ENCODE results near the gene THEM5.

Gene THEM5

DNA sequence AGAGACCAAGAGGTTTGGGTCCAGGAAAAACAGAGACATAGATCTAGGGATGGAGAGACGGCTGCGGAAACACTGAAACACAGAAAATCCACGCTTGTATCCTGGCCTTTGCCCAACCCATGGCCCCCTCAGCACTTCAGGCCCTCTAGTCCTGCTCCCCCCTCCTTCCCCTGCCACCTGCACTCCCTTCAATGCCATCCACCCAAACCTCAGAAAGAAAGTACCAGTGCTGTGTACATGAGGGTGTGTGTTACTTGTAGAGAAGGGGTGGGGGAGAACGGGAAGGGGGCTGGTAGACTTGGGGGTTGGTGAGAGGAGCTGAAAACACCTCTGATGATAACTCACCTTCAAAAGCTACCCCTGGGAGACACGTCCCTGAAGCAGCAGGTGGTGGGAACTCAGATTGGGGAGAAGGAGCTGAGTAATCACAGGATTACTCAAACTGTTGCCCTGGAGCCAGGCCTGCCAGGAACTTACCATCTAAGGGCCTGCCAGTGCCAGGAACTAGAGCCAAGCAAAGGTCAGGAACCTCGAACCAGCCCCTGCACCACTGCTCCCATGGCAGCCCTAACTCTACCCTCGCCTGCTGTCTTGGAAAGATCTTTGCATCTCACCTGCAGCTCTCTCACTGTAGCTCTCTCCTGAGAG is 33.4 kb downstream of the THEM5 start:
- TF ChIP-seq, protein P1, sequence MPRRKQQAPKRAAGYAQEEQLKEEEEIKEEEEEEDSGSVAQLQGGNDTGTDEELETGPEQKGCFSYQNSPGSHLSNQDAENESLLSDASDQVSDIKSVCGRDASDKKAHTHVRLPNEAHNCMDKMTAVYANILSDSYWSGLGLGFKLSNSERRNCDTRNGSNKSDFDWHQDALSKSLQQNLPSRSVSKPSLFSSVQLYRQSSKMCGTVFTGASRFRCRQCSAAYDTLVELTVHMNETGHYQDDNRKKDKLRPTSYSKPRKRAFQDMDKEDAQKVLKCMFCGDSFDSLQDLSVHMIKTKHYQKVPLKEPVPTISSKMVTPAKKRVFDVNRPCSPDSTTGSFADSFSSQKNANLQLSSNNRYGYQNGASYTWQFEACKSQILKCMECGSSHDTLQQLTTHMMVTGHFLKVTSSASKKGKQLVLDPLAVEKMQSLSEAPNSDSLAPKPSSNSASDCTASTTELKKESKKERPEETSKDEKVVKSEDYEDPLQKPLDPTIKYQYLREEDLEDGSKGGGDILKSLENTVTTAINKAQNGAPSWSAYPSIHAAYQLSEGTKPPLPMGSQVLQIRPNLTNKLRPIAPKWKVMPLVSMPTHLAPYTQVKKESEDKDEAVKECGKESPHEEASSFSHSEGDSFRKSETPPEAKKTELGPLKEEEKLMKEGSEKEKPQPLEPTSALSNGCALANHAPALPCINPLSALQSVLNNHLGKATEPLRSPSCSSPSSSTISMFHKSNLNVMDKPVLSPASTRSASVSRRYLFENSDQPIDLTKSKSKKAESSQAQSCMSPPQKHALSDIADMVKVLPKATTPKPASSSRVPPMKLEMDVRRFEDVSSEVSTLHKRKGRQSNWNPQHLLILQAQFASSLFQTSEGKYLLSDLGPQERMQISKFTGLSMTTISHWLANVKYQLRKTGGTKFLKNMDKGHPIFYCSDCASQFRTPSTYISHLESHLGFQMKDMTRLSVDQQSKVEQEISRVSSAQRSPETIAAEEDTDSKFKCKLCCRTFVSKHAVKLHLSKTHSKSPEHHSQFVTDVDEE (CRISPR knock-in tag; IDR thresholded peaks at IDR 0.05), result no peak
- TF ChIP-seq ZNF8 (CRISPR knock-in tag; IDR thresholded peaks at IDR 0.05) (no peak), GLIS3 (CRISPR knock-in tag; IDR thresholded peaks at IDR 0.05) (no peak), CSDC2 (CRISPR knock-in tag; IDR thresholded peaks at IDR 0.05) (no peak), ZC3H10 (CRISPR knock-in tag; IDR thresholded peaks at IDR 0.05) (no peak), ZFP3 (CRISPR knock-in tag; IDR thresholded peaks at IDR 0.05) (no peak), OSR1 (CRISPR knock-in tag; IDR thresholded peaks at IDR 0.05) (no peak), RARB (CRISPR knock-in tag; IDR thresholded peaks at IDR 0.05) (no peak), BACH2 (CRISPR knock-in tag; IDR thresholded peaks at IDR 0.05; ENCODE audit: borderline replicate concordance) (no peak), PPARA (CRISPR knock-in tag; IDR thresholded peaks at IDR 0.05; ENCODE audit: borderline replicate concordance) (no peak), ZFP30 (CRISPR knock-in tag; IDR thresholded peaks at IDR 0.05) (no peak), ARNTL (CRISPR knock-in tag; IDR thresholded peaks at IDR 0.05; ENCODE audit: borderline replicate concordance, low read depth) (no peak), ESRRG (CRISPR knock-in tag; IDR thresholded peaks at IDR 0.05) (no peak), TOX (CRISPR knock-in tag; IDR thresholded peaks at IDR 0.05; ENCODE audit: borderline replicate concordance) (no peak), SNAI2 (CRISPR knock-in tag; IDR thresholded peaks at IDR 0.05) (no peak)
- TF ChIP-seq, protein P2, sequence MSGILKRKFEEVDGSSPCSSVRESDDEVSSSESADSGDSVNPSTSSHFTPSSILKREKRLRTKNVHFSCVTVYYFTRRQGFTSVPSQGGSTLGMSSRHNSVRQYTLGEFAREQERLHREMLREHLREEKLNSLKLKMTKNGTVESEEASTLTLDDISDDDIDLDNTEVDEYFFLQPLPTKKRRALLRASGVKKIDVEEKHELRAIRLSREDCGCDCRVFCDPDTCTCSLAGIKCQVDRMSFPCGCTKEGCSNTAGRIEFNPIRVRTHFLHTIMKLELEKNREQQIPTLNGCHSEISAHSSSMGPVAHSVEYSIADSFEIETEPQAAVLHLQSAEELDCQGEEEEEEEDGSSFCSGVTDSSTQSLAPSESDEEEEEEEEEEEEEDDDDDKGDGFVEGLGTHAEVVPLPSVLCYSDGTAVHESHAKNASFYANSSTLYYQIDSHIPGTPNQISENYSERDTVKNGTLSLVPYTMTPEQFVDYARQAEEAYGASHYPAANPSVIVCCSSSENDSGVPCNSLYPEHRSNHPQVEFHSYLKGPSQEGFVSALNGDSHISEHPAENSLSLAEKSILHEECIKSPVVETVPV (CRISPR knock-in tag; IDR thresholded peaks at IDR 0.05), result no peak
- TF ChIP-seq, protein P3, sequence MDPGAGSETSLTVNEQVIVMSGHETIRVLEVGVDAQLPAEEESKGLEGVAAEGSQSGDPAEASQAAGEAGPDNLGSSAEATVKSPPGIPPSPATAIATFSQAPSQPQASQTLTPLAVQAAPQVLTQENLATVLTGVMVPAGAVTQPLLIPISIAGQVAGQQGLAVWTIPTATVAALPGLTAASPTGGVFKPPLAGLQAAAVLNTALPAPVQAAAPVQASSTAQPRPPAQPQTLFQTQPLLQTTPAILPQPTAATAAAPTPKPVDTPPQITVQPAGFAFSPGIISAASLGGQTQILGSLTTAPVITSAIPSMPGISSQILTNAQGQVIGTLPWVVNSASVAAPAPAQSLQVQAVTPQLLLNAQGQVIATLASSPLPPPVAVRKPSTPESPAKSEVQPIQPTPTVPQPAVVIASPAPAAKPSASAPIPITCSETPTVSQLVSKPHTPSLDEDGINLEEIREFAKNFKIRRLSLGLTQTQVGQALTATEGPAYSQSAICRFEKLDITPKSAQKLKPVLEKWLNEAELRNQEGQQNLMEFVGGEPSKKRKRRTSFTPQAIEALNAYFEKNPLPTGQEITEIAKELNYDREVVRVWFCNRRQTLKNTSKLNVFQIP (CRISPR knock-in tag; IDR thresholded peaks at IDR 0.05; ENCODE audit: borderline replicate concordance, low read depth), result no peak
- TF ChIP-seq, protein P4, sequence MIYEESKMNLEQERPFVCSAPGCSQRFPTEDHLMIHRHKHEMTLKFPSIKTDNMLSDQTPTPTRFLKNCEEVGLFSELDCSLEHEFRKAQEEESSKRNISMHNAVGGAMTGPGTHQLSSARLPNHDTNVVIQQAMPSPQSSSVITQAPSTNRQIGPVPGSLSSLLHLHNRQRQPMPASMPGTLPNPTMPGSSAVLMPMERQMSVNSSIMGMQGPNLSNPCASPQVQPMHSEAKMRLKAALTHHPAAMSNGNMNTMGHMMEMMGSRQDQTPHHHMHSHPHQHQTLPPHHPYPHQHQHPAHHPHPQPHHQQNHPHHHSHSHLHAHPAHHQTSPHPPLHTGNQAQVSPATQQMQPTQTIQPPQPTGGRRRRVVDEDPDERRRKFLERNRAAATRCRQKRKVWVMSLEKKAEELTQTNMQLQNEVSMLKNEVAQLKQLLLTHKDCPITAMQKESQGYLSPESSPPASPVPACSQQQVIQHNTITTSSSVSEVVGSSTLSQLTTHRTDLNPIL (CRISPR knock-in tag; IDR thresholded peaks at IDR 0.05; ENCODE audit: low read depth), result no peak
- TF ChIP-seq, protein P5, sequence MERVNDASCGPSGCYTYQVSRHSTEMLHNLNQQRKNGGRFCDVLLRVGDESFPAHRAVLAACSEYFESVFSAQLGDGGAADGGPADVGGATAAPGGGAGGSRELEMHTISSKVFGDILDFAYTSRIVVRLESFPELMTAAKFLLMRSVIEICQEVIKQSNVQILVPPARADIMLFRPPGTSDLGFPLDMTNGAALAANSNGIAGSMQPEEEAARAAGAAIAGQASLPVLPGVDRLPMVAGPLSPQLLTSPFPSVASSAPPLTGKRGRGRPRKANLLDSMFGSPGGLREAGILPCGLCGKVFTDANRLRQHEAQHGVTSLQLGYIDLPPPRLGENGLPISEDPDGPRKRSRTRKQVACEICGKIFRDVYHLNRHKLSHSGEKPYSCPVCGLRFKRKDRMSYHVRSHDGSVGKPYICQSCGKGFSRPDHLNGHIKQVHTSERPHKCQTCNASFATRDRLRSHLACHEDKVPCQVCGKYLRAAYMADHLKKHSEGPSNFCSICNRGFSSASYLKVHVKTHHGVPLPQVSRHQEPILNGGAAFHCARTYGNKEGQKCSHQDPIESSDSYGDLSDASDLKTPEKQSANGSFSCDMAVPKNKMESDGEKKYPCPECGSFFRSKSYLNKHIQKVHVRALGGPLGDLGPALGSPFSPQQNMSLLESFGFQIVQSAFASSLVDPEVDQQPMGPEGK (CRISPR knock-in tag; IDR thresholded peaks at IDR 0.05; ENCODE audit: borderline replicate concordance), result no peak
- ATAC-seq, result no peak

DNA sequence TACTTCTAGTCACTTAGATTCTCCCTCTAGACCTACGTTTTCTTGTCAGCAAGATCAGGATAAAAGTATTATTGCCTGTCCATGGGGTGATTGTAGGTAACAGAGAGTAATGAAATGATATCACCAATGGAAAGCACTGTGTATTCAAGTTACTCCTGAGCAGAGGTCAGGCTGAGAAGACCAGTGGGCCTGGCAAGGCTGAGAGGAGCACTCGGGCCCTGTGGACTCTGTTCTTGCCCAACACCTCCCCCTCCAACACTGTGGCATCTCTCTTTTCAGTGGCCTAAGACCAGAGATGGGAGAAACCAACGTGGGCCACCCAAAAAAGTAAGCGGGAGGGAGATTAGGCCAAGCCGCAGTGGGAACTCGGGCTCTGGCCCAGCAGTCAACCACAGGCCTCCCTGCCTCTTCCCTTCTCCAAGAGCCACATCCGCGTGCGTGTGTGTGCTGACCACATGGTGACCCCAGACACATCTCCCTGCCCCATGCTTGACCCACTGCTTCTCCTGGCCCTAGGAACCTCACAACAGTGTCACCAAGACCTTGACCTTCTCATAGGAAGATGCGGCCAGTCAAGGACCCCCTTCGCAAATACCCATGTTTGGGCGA is 34.2 kb downstream of the THEM5 start:
- no peak for ATAC-seq
- TF ChIP-seq ZFP30 (CRISPR knock-in tag; IDR thresholded peaks at IDR 0.05) (no peak), ZNF8 (CRISPR knock-in tag; IDR thresholded peaks at IDR 0.05) (no peak), ZNF70 (CRISPR knock-in tag; IDR thresholded peaks at IDR 0.05) (no peak), OSR1 (CRISPR knock-in tag; IDR thresholded peaks at IDR 0.05) (no peak), ARNTL (CRISPR knock-in tag; IDR thresholded peaks at IDR 0.05; ENCODE audit: borderline replicate concordance, low read depth) (no peak), ESRRG (CRISPR knock-in tag; IDR thresholded peaks at IDR 0.05) (no peak), SNAI2 (CRISPR knock-in tag; IDR thresholded peaks at IDR 0.05) (no peak), TCF4 (CRISPR knock-in tag; IDR thresholded peaks at IDR 0.05; ENCODE audit: borderline replicate concordance) (no peak), ZC3H10 (CRISPR knock-in tag; IDR thresholded peaks at IDR 0.05) (no peak), ISL1 (CRISPR knock-in tag; IDR thresholded peaks at IDR 0.05) (no peak), BACH2 (CRISPR knock-in tag; IDR thresholded peaks at IDR 0.05; ENCODE audit: borderline replicate concordance) (no peak), ZNF565 (CRISPR knock-in tag; conservative IDR thresholded peaks at IDR 0.05; ENCODE audit: low read depth) (no peak)
- TF ChIP-seq, protein P3 (CRISPR knock-in tag; IDR thresholded peaks at IDR 0.05; ENCODE audit: borderline replicate concordance, low read depth), result no peak
- TF ChIP-seq, protein P5 (CRISPR knock-in tag; IDR thresholded peaks at IDR 0.05; ENCODE audit: borderline replicate concordance), result no peak
- TF ChIP-seq, protein P2 (CRISPR knock-in tag; IDR thresholded peaks at IDR 0.05), result no peak
